ENCODE results near the gene SLC49A3.
"Not testable (repeated sequence)": the region's sequence is repeated elsewhere in the genome, so short reads cannot be mapped to it uniquely, and the experiment has no call there.

The SLC49A3 gene

GRCh38 chr4:650951-651883 lies 37.7 kb downstream of the SLC49A3 start:
- no peak for DNase-seq

- no peak for DNase-seq
These were observed 38.5 kb downstream of the SLC49A3 start for GRCh38 chr4:650461-650860.

- no peak for DNase-seq
These were observed 39.1 kb downstream of the SLC49A3 start for GRCh38 chr4:649751-650310.

- no peak for DNase-seq
These were observed 39.7 kb downstream of the SLC49A3 start for GRCh38 chr4:649293-649625.

- DNase-seq, result no peak
These were observed 40.2 kb downstream of the SLC49A3 start for GRCh38 chr4:648579-649292.

- DNase-seq, result no peak
These were observed 41.5 kb downstream of the SLC49A3 start for GRCh38 chr4:647481-647880.

GRCh38 chr4:646460-646859 lies 42.5 kb downstream of the SLC49A3 start:
- DNase-seq, result no peak

GRCh38 chr4:642366-642765 lies 46.6 kb downstream of the SLC49A3 start:
- not testable (repeated sequence) for DNase-seq

- no peak for DNase-seq
These were observed 51.2 kb downstream of the SLC49A3 start for GRCh38 chr4:637536-638280.

GRCh38 chr4:636628-637159 lies 52.3 kb downstream of the SLC49A3 start:
- no peak for DNase-seq

GRCh38 chr4:635851-636627 lies 52.9 kb downstream of the SLC49A3 start:
- no peak for DNase-seq

GRCh38 chr4:635066-635835 lies 53.7 kb downstream of the SLC49A3 start:
- not testable (repeated sequence) for DNase-seq

- no peak for DNase-seq
These were observed 54.4 kb downstream of the SLC49A3 start for GRCh38 chr4:634599-634985.

GRCh38 chr4:633976-634598 lies 54.9 kb downstream of the SLC49A3 start:
- DNase-seq, result no peak

- DNase-seq, result no peak
These were observed 55.5 kb downstream of the SLC49A3 start for GRCh38 chr4:633406-633805.

- DNase-seq, result no peak
These were observed 56.0 kb downstream of the SLC49A3 start for GRCh38 chr4:632926-633325.

- no peak for DNase-seq
These were observed 56.7 kb downstream of the SLC49A3 start for GRCh38 chr4:632196-632790.

Measured in NCI-H510A (cell line).